HFFc6 (cell line): ENCODE results near the gene CYP11A1. TPM values are rescaled to one million over a fixed set of nuclear protein-coding genes. Genes with fewer than 3 reads are reported as not detected.
A peak's percentile ranks its signal among the peaks of the same experiment; 100 is the strongest.

Experiments
- DNase-seq: peaks from one replicate; pipeline ENCODE4 v3.0.0-alpha.2; 2018
- H3K27ac Mint-ChIP-seq: 2 replicates; pipeline ENCODE4 v1.8.0; 2020; ENCODE audit warnings: mild to moderate bottlenecking, mixed read lengths
- H3K27me3 Mint-ChIP-seq: 2 replicates; pipeline ENCODE4 v1.8.0; 2021; ENCODE audit warnings: mild to moderate bottlenecking, moderate library complexity, mixed read lengths; ENCODE audit not compliant: insufficient read depth
- H3K36me3 Mint-ChIP-seq: 2 replicates; pipeline ENCODE4 v1.8.0; 2021; ENCODE audit warnings: low read depth, mixed read lengths
- H3K4me1 Mint-ChIP-seq: 2 replicates; pipeline ENCODE4 v1.8.0; 2020; ENCODE audit warnings: low read depth, mixed read lengths
- H3K4me3 Mint-ChIP-seq: 2 replicates; pipeline ENCODE4 v1.8.0; 2020; ENCODE audit warnings: mild to moderate bottlenecking, moderate library complexity, mixed read lengths
- H3K9me3 Mint-ChIP-seq: 2 replicates; pipeline ENCODE4 v1.8.0; 2020; ENCODE audit warnings: mild to moderate bottlenecking, mixed read lengths
- CTCF ChIP-seq: fragments of 200-600 bp; sonication (generic); IDR thresholded peaks from 2 replicates; pipeline ENCODE4 v1.5.0; 2021; ENCODE audit warnings: antibody characterized with exemption, mild to moderate bottlenecking
- total RNA-seq, 6 experiments: library from RNA; stranded (reverse); fragmentation: NEBNext Ultra II Directional; extraction: Animal tissue kit (Norgen Biotek cat#: 25700); gene quantifications; 2 replicates in 1 of 6; 3 replicates in 5 of 6; pipeline ENCODE4 v1.2.3, GENCODE V29; 2021

Gene CYP11A1
- total RNA-seq, 6 experiments from 2014 or later = 0.12 to 0.17 (median 0.14) TPM; not detected in 2

GRCh38 chr15:74322558-74323180 is 44.8 kb downstream of the CYP11A1 start:
- peaks cover 12% of the 10 kb centered on the region for H3K4me1 Mint-ChIP-seq
- no peak overlapping the region for H3K4me3 Mint-ChIP-seq
- H3K36me3 Mint-ChIP-seq = no peaks in the 10 kb centered on the region
- peaks cover 15% of the 10 kb centered on the region for H3K27me3 Mint-ChIP-seq
- DNase-seq = peak; percentile 58
- H3K9me3 Mint-ChIP-seq = no peaks in the 10 kb centered on the region
- H3K27ac Mint-ChIP-seq = no peak overlapping the region
- peak; percentile 89 for TF ChIP-seq CTCF

- peak; percentile 35 for DNase-seq
- Mint-ChIP-seq H3K27ac (no peak overlapping the region), H3K27me3 (peaks cover 9% of the 10 kb centered on the region), H3K36me3 (no peaks in the 10 kb centered on the region), H3K4me1 (peaks cover 21% of the 10 kb centered on the region), H3K4me3 (no peak overlapping the region), H3K9me3 (no peaks in the 10 kb centered on the region)
- TF ChIP-seq CTCF = peak; percentile 90
Measured at GRCh38 chr15:74320352-74321247, 46.8 kb downstream of the CYP11A1 start.

- no peak for DNase-seq
- TF ChIP-seq CTCF = no peak
- Mint-ChIP-seq H3K27ac (no peak overlapping the region), H3K27me3 (peaks cover 6% of the 10 kb centered on the region), H3K4me1 (peaks cover 21% of the 10 kb centered on the region), H3K4me3 (no peak overlapping the region), H3K9me3 (no peaks in the 10 kb centered on the region), H3K36me3 (no peaks in the 10 kb centered on the region)
Measured at GRCh38 chr15:74319596-74320351, 47.7 kb downstream of the CYP11A1 start.

GRCh38 chr15:74319138-74319460 is 48.3 kb downstream of the CYP11A1 start:
- Mint-ChIP-seq H3K4me1 (peaks cover 21% of the 10 kb centered on the region), H3K4me3 (no peak overlapping the region), H3K36me3 (no peaks in the 10 kb centered on the region), H3K27me3 (peaks cover 4% of the 10 kb centered on the region), H3K9me3 (no peaks in the 10 kb centered on the region), H3K27ac (0 out of 2 replicates have a peak overlapping the region, but pooled peaks have one; percentile 38)
- no peak for DNase-seq
- no peak for TF ChIP-seq CTCF

GRCh38 chr15:74318376-74319137 is 48.9 kb downstream of the CYP11A1 start:
- H3K27ac Mint-ChIP-seq = peak overlapping the region; percentile 69
- H3K9me3 Mint-ChIP-seq = no peaks in the 10 kb centered on the region
- peaks cover 4% of the 10 kb centered on the region for H3K27me3 Mint-ChIP-seq
- no peak for DNase-seq
- H3K4me3 Mint-ChIP-seq = no peak overlapping the region
- H3K36me3 Mint-ChIP-seq = no peaks in the 10 kb centered on the region
- no peak for TF ChIP-seq CTCF
- peaks cover 21% of the 10 kb centered on the region for H3K4me1 Mint-ChIP-seq
